Effector CD8-positive, alpha-beta T cell (primary cell): ENCODE data around the gene RILP.
"Not testable (repeated sequence)": the region's sequence is repeated elsewhere in the genome, so short reads cannot be mapped to it uniquely, and the experiment has no call there.

ENCODE experiments used
- DNase-seq: peaks from one replicate; lab custom pipeline; 2025; lab: John Stamatoyannopoulos, UW
- total RNA-seq, 4 experiments: gene quantifications; one replicate each; lab custom pipeline; 2026; lab: John Stamatoyannopoulos, UW

The RILP gene
- total RNA-seq: 0.62 to 6.7 (median 3.1) reads per million in 4 experiments

- no peak for DNase-seq
These were observed at the start of gene RILP for GRCh38 chr17:1649844-1650501. RILP (minus strand) TSS chr17:1649866; CDS start chr17:1649804, 62 bp downstream.

- DNase-seq: no peak
These were observed 48.0 kb upstream of the RILP start for GRCh38 chr17:1697681-1698080.

GRCh38 chr17:1695365-1695764 is 45.7 kb upstream of the RILP start:
- DNase-seq: no peak

- no peak for DNase-seq
These were observed 43.7 kb upstream of the RILP start for GRCh38 chr17:1693339-1693738.

GRCh38 chr17:1690544-1691221 is 41.0 kb upstream of the RILP start:
- no peak for DNase-seq

GRCh38 chr17:1688405-1688804 is 38.7 kb upstream of the RILP start:
- not testable (repeated sequence) for DNase-seq

- no peak for DNase-seq
These were observed 36.4 kb upstream of the RILP start for GRCh38 chr17:1686086-1686485.

- peak; percentile 98 for DNase-seq
These were observed 34.9 kb upstream of the RILP start, which contains the start of gene PRPF8 for GRCh38 chr17:1684378-1685189. PRPF8 (minus strand) TSS chr17:1684867; CDS start chr17:1684571, 296 bp downstream.

- no peak for DNase-seq
These were observed 33.8 kb upstream of the RILP start for GRCh38 chr17:1683459-1683858.

- DNase-seq: no peak
These were observed 26.7 kb upstream of the RILP start for GRCh38 chr17:1676401-1676800.

- DNase-seq: no peak
These were observed 23.5 kb upstream of the RILP start for GRCh38 chr17:1673041-1673785.

GRCh38 chr17:1663934-1664333 is 14.3 kb upstream of the RILP start:
- not testable (repeated sequence) for DNase-seq

- DNase-seq: no peak
These were observed 11.4 kb upstream of the RILP start for GRCh38 chr17:1661045-1661444.

GRCh38 chr17:1658100-1658499 is 8.4 kb upstream of the RILP start:
- DNase-seq: no peak

- no peak for DNase-seq
These were observed 4.1 kb upstream of the RILP start for GRCh38 chr17:1653735-1654134.

GRCh38 chr17:1652794-1653193 is 3.1 kb upstream of the RILP start:
- not testable (repeated sequence) for DNase-seq

- DNase-seq: no peak
These were observed 1.8 kb upstream of the RILP start for GRCh38 chr17:1651559-1651844.

- DNase-seq: no peak
These were observed 1.3 kb upstream of the RILP start for GRCh38 chr17:1650731-1651558.

- peak; percentile 90 for DNase-seq
These were observed 463 bp downstream of the RILP start for GRCh38 chr17:1648963-1649843.
